D721Med (cell line): ENCODE measurements around the gene TMEM167A.

Experiments used
- DNase-seq: peaks from one replicate; pipeline ENCODE4 v3.0.0; 2011; ENCODE audit warnings: low spot score; ENCODE audit not compliant: insufficient read length
- FAIRE-seq: peaks from 2 replicates; lab custom pipeline; 2011; peaks lifted over from hg19 to GRCh38; lab: Jason Lieb, UNC
- TF ChIP-seq, protein P1 (sequence below): IDR thresholded peaks from 2 replicates; pipeline ENCODE4 v1.5.1; 2012; ENCODE audit warnings: mild to moderate bottlenecking, control low read depth; ENCODE audit not compliant: insufficient read depth; ENCODE audit errors: missing control alignments

TMEM167A gene, protein sequence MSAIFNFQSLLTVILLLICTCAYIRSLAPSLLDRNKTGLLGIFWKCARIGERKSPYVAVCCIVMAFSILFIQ

DNA sequence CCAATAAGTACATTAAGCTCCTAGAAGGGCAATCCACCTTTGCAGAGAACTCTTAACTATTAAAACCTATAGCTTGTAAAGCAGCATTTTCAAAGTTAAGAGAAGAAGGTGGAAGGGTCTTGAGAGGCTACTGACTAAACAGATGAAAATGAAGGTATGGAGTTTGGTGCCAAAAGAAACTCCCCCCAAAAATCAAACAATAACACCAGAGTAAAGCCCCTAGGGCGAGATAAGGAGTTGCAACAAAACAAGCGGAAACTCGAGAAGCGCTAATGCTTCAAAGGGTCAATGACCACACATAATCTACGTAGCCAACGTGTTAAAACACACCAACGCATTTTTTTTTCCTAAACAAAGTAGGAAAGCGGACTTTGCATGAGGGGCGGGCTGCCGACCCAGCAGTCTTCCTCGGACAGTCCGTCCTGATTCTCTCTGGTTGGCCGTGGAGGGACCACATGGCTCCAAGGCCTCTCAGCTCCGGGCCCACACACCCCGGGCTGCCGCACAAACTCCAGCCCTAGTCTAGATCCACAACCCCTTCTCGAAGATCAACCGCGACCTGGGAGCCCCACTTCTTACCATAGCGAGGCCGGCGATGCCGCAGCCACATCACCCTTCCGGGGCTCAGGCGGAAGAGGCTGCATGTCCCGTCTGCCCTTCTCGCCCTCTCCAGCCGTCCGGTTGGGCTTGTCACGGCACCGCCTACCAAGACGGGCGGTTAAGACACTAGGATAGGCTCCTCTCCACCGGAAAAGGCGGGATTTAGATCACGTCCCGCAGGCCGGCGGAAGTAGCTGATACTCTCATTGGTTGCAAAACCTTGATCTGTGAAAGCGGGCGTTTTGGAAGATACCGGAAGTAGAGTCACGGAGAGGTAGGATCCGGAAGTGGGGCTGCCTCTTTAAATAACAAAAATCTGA lies at the start of gene TMEM167A, which contains the start of gene XRCC4:
Gene TMEM167A (minus strand): TSS at position 653 of the 920 bp plus-strand sequence. CDS start 71 bp downstream, at position 582.
Gene XRCC4 (plus strand): TSS at position 806 of the 920 bp plus-strand sequence. CDS start 27,373 bp downstream, outside the sequence.
- TF ChIP-seq, protein P1, sequence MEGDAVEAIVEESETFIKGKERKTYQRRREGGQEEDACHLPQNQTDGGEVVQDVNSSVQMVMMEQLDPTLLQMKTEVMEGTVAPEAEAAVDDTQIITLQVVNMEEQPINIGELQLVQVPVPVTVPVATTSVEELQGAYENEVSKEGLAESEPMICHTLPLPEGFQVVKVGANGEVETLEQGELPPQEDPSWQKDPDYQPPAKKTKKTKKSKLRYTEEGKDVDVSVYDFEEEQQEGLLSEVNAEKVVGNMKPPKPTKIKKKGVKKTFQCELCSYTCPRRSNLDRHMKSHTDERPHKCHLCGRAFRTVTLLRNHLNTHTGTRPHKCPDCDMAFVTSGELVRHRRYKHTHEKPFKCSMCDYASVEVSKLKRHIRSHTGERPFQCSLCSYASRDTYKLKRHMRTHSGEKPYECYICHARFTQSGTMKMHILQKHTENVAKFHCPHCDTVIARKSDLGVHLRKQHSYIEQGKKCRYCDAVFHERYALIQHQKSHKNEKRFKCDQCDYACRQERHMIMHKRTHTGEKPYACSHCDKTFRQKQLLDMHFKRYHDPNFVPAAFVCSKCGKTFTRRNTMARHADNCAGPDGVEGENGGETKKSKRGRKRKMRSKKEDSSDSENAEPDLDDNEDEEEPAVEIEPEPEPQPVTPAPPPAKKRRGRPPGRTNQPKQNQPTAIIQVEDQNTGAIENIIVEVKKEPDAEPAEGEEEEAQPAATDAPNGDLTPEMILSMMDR, result no peak
- DNase-seq, result peak; percentile 37
- FAIRE-seq, result peak; percentile 35

DNA sequence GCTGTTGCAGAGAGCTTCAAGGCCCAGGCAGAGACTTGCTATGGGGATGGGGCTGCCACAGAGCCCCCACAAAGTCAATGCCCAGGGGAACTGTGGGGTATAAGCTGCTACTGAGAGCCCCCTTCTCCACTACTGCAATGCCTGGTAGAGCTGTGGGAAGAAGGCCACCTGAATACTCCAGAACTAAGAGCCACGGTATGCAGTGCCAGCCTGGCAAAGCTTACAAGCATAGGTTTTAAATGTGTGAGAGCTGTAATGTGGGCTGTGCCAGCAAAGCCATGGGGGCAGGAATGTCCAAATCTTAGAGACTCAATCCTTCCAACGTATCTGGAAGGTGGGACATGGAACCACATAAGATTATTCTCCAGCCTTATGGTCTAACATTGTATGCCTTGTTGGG lies 49.3 kb upstream of the TMEM167A start:
- DNase-seq (no peak), FAIRE-seq (no peak)
- TF ChIP-seq, protein P1, result no peak

GRCh38 chr5:83125560-83125959 lies 48.4 kb upstream of the TMEM167A start:
- DNase-seq (no peak), FAIRE-seq (no peak)
- TF ChIP-seq, protein P1, result no peak

- FAIRE-seq (no peak), DNase-seq (no peak)
Measured at GRCh38 chr5:83124593-83124992, 47.4 kb upstream of the TMEM167A start.

GRCh38 chr5:83118976-83119375 lies 41.8 kb upstream of the TMEM167A start:
- no peak for FAIRE-seq

More at GRCh38 chr5:83124593-83124992, 47.4 kb upstream of the TMEM167A start:
- TF ChIP-seq, protein P1, result no peak

GRCh38 chr5:83118471-83118870 lies 41.3 kb upstream of the TMEM167A start:
- DNase-seq (no peak), FAIRE-seq (no peak)
- TF ChIP-seq, protein P1, result no peak

More at GRCh38 chr5:83118976-83119375, 41.8 kb upstream of the TMEM167A start:
- DNase-seq, result no peak
- TF ChIP-seq, protein P1, result no peak
